Breast epithelium (tissue), 3 donors: Measurements from ENCODE around the gene FOXN3.

Source experiments
- POLR2A ChIP-seq: fragments of 450-650 bp; IDR thresholded peaks from one replicate; pipeline ENCODE4 v1.6.1; 2016; ENCODE audit warnings: antibody characterized with exemption, mild to moderate bottlenecking, moderate library complexity
- TF ChIP-seq, protein P1 (sequence below), 3 donors: fragments of 450-650 bp; IDR thresholded peaks; one replicate each; pipeline ENCODE4 v1.5.1; 2016 to 2017; ENCODE audit warnings: antibody characterized with exemption in 3 of 3, mild to moderate bottlenecking in 3 of 3, moderate library complexity in 3 of 3

DNA sequence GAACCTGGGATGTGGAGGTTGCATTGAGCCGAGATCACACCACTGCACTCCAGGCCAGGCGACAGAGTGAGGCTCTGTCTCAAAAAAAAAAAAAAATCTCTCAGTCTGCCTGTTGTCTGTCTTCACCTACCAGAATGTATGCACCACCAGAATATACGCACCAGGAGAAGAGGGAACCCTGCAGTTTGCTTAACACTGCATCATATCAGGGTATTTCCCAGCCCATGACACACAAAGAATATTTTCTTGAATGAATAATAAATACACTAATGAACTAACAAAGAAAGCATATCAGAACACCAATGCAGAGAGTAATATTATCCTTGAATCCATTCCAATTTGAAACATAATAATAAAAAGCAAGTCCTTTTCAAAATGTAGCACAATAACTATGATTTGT lies 44.2 kb upstream of the FOXN3 start:
- TF ChIP-seq POLR2A, result no peak
- TF ChIP-seq, protein P1, sequence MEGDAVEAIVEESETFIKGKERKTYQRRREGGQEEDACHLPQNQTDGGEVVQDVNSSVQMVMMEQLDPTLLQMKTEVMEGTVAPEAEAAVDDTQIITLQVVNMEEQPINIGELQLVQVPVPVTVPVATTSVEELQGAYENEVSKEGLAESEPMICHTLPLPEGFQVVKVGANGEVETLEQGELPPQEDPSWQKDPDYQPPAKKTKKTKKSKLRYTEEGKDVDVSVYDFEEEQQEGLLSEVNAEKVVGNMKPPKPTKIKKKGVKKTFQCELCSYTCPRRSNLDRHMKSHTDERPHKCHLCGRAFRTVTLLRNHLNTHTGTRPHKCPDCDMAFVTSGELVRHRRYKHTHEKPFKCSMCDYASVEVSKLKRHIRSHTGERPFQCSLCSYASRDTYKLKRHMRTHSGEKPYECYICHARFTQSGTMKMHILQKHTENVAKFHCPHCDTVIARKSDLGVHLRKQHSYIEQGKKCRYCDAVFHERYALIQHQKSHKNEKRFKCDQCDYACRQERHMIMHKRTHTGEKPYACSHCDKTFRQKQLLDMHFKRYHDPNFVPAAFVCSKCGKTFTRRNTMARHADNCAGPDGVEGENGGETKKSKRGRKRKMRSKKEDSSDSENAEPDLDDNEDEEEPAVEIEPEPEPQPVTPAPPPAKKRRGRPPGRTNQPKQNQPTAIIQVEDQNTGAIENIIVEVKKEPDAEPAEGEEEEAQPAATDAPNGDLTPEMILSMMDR (IDR thresholded peaks at IDR 0.05), result no peak
